HEK293T (cell line): ENCODE results near the gene KRT38.

Experiments
- BHLHE40 ChIP-seq: fragments of 450-650 bp; IDR thresholded peaks from 2 replicates; pipeline ENCODE4 v1.6.1; 2016; ENCODE audit warnings: mild to moderate bottlenecking, moderate library complexity, borderline replicate concordance
- CTBP1 ChIP-seq: fragments of 450-650 bp; IDR thresholded peaks from 2 replicates; pipeline ENCODE4 v1.6.1; 2016; ENCODE audit warnings: borderline replicate concordance
- FOXA1 ChIP-seq: fragments of 450-650 bp; IDR thresholded peaks from 2 replicates; pipeline ENCODE4 v1.6.1; 2016; ENCODE audit warnings: mild to moderate bottlenecking
- L3MBTL2 ChIP-seq: fragments of 450-650 bp; conservative IDR thresholded peaks from 2 replicates; pipeline ENCODE4 v1.6.1; 2016; ENCODE audit warnings: mild to moderate bottlenecking
- SP1 ChIP-seq: fragments of 450-650 bp; IDR thresholded peaks from 2 replicates; pipeline ENCODE4 v1.6.1; 2017
- SUZ12 ChIP-seq: fragments of 450-650 bp; IDR thresholded peaks from 2 replicates; pipeline ENCODE4 v1.6.1; 2016; ENCODE audit warnings: mild to moderate bottlenecking
- TARDBP ChIP-seq: fragments of 450-650 bp; IDR thresholded peaks from 2 replicates; pipeline ENCODE4 v1.6.1; 2016
- ZNF384 ChIP-seq: fragments of 450-650 bp; IDR thresholded peaks from 2 replicates; pipeline ENCODE4 v1.6.1; 2016

DNA sequence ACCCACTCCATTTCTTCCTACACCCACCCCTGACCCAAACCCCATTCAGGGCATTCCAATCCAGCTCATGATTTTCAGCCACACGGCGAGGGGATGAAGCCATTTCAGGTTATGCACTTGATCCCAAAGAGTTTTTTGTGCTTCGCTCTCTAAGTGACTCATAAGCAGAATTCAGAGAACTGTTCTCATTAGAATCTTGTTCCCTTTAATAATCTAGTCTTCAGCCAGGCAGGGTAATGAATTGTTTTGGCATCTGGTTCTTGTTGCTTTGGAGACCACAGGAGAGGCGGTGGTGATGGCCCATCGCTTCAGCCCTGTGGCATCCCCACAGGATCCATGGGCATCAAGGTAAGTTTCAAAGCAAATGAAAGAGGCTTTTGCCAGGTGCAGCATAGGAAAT is 38.6 kb downstream of the KRT38 start:
- TF ChIP-seq SUZ12 (no peak), L3MBTL2 (no peak), TARDBP (no peak), SP1 (no peak), ZNF384 (no peak), CTBP1 (no peak), BHLHE40 (no peak), FOXA1 (no peak)
